ENCODE results near the gene TBPL1. TPM values are rescaled to one million over a fixed set of nuclear protein-coding genes. Genes with fewer than 3 reads are reported as not detected.

TBPL1 gene
- total RNA-seq, 4 donors from 2014 or later, result 10.1 to 19.1 (median 13.7) TPM

- no peak for ATAC-seq
- Histone ChIP-seq H3K4me3 (no peak overlapping the region), H3K4me1 (peaks cover 0 to 23% (median 0%) of the 10 kb centered on the region in 3 donors), H3K9me3 (no peaks in the 10 kb centered on the region), H3K27ac (no peak overlapping the region), H3K27me3 (no peaks in the 10 kb centered on the region), H3K36me3 (no peaks in the 10 kb centered on the region)
- no peak for TF ChIP-seq POLR2A (IDR thresholded peaks at IDR 0.05)
- no peak for TF ChIP-seq CTCF (IDR thresholded peaks at IDR 0.05)
- no peak for TF ChIP-seq EP300 (IDR thresholded peaks at IDR 0.05)
- TF ChIP-seq POLR2AphosphoS5 (IDR thresholded peaks at IDR 0.05), result no peak
- 54 to 58% methylated on average over 3 of the region's 3 CpGs for WGBS, 2 donors (ENCODE audit: low coverage in 1 of 2)
These were observed 82.8 kb downstream of the TBPL1 start for GRCh38 chr6:134035823-134036296.

- no peak for ATAC-seq
These were observed 86.1 kb downstream of the TBPL1 start for GRCh38 chr6:134039116-134039515.

More at GRCh38 chr6:134039116-134039515, 86.1 kb downstream of the TBPL1 start:
- TF ChIP-seq CTCF (IDR thresholded peaks at IDR 0.05) (no peak), POLR2AphosphoS5 (IDR thresholded peaks at IDR 0.05) (no peak), POLR2A (IDR thresholded peaks at IDR 0.05) (no peak), EP300 (IDR thresholded peaks at IDR 0.05) (no peak)
- 44 to 100% methylated on average over 1 of the region's 1 CpG for WGBS, 2 donors (ENCODE audit: low coverage in 1 of 2)
- no peak overlapping the region for H3K4me3 ChIP-seq
- no peak overlapping the region for H3K27ac ChIP-seq
- no peaks in the 10 kb centered on the region for H3K36me3 ChIP-seq
- no peaks in the 10 kb centered on the region for H3K27me3 ChIP-seq
- H3K9me3 ChIP-seq, result no peaks in the 10 kb centered on the region
- peaks cover 0 to 19% (median 0%) of the 10 kb centered on the region in 3 donors for H3K4me1 ChIP-seq

Small RNAs within 50 kb of the gene (small RNA-seq; reads per million reads assigned to genes)
- gene AL449363.1, result 0 reads per million in 4 donors

Other genes starting within 250 kb of the TBPL1 start
- 10 to 100 TPM; 13.5 to 36.9 (median 22.2) TPM for gene TCF21, start 64.1 kb upstream of the TBPL1 start, total RNA-seq
- 10 to 100 TPM; 22.8 to 70.5 (median 42.0) TPM for gene SLC2A12, start 99.4 kb downstream of the TBPL1 start, total RNA-seq